H54 (cell line): ENCODE data around the gene DNMT3A.

ENCODE experiments used
- DNase-seq: peaks from one replicate; pipeline ENCODE4 v3.0.0; 2011; ENCODE audit warnings: low spot score, mixed read lengths; ENCODE audit not compliant: insufficient read length
- FAIRE-seq: peaks from 3 replicates; lab custom pipeline; 2011; peaks lifted over from hg19 to GRCh38; lab: Jason Lieb, UNC
- POLR2A ChIP-seq: IDR thresholded peaks from 2 replicates; pipeline ENCODE4 v1.6.1; 2011; ENCODE audit warnings: low read depth, mild to moderate bottlenecking, low read length

DNMT3A gene

GRCh38 chr2:25320077-25320476 lies 21.6 kb downstream of the DNMT3A start:
- no peak for FAIRE-seq
- TF ChIP-seq POLR2A = no peak
- no peak for DNase-seq

- no peak for TF ChIP-seq POLR2A
- FAIRE-seq (no peak), DNase-seq (no peak)
Measured at GRCh38 chr2:25316101-25316500, 25.6 kb downstream of the DNMT3A start.

GRCh38 chr2:25315316-25315680 lies 26.4 kb downstream of the DNMT3A start:
- no peak for DNase-seq
- FAIRE-seq = no peak
- TF ChIP-seq POLR2A = no peak

GRCh38 chr2:25314514-25315315 lies 27.0 kb downstream of the DNMT3A start:
- no peak for FAIRE-seq
- DNase-seq = no peak
- no peak for TF ChIP-seq POLR2A

GRCh38 chr2:25313711-25314513 lies 27.8 kb downstream of the DNMT3A start:
- FAIRE-seq = no peak
- TF ChIP-seq POLR2A = no peak
- DNase-seq = no peak

- TF ChIP-seq POLR2A = no peak
- DNase-seq (no peak), FAIRE-seq (no peak)
Measured at GRCh38 chr2:25312958-25313710, 28.6 kb downstream of the DNMT3A start.

GRCh38 chr2:25311865-25312575 lies 29.7 kb downstream of the DNMT3A start:
- no peak for FAIRE-seq
- DNase-seq = no peak

GRCh38 chr2:25310965-25311864 lies 30.5 kb downstream of the DNMT3A start:
- no peak for DNase-seq
- no peak for TF ChIP-seq POLR2A
- FAIRE-seq = no peak

More at GRCh38 chr2:25311865-25312575, 29.7 kb downstream of the DNMT3A start:
- no peak for TF ChIP-seq POLR2A

GRCh38 chr2:25310709-25310964 lies 31.1 kb downstream of the DNMT3A start:
- TF ChIP-seq POLR2A = no peak
- DNase-seq = no peak
- FAIRE-seq = no peak

- TF ChIP-seq POLR2A = no peak
- DNase-seq (peak; percentile 55), FAIRE-seq (no peak)
Measured at GRCh38 chr2:25309402-25309801, 32.3 kb downstream of the DNMT3A start.

GRCh38 chr2:25308599-25308998 lies 33.1 kb downstream of the DNMT3A start:
- DNase-seq (no peak), FAIRE-seq (no peak)
- no peak for TF ChIP-seq POLR2A

- DNase-seq (no peak), FAIRE-seq (no peak)
- TF ChIP-seq POLR2A = no peak
Measured at GRCh38 chr2:25307949-25308557, 33.7 kb downstream of the DNMT3A start.
